Measurements from ENCODE around the gene EFNA3.

GRCh38 chr1:155081472-155082300 is 3.0 kb downstream of the EFNA3 start:
- TF ChIP-seq YY1 (IDR thresholded peaks at IDR 0.05; ENCODE audit: extremely low read depth, insufficient replicate concordance, low read depth, low read length) = no peak
- TF ChIP-seq POLR2A (IDR thresholded peaks at IDR 0.05; ENCODE audit: borderline replicate concordance, extremely low read depth, insufficient read depth, insufficient read length) = no peak
- TF ChIP-seq EZH2 (IDR thresholded peaks at IDR 0.05) = no peak
- TF ChIP-seq CBX3 (IDR thresholded peaks at IDR 0.05; ENCODE audit: low read depth) = no peak

Measured in HCT116 (cell line).